Uterus (tissue), 2 donors: ENCODE results near the gene KATNBL1.

ENCODE experiments used
- POLR2A ChIP-seq, 2 donors: fragments of 450-650 bp; IDR thresholded peaks; one replicate each; pipeline ENCODE4 v1.6.1; 2016; ENCODE audit warnings: antibody characterized with exemption in 2 of 2, mild to moderate bottlenecking in 1 of 2, moderate library complexity in 1 of 2
- TF ChIP-seq, protein P1 (sequence below), 4 experiments: fragments of 200-600 bp in 2 of 4; fragments of 450-650 bp in 2 of 4; sonication (generic) in 2 of 4; IDR thresholded peaks; one replicate each; pipeline ENCODE4 v1.5.1; 2016 to 2019; ENCODE audit warnings: antibody characterized with exemption in 4 of 4, mild to moderate bottlenecking in 2 of 4, moderate library complexity in 1 of 4

- TF ChIP-seq, protein P1, sequence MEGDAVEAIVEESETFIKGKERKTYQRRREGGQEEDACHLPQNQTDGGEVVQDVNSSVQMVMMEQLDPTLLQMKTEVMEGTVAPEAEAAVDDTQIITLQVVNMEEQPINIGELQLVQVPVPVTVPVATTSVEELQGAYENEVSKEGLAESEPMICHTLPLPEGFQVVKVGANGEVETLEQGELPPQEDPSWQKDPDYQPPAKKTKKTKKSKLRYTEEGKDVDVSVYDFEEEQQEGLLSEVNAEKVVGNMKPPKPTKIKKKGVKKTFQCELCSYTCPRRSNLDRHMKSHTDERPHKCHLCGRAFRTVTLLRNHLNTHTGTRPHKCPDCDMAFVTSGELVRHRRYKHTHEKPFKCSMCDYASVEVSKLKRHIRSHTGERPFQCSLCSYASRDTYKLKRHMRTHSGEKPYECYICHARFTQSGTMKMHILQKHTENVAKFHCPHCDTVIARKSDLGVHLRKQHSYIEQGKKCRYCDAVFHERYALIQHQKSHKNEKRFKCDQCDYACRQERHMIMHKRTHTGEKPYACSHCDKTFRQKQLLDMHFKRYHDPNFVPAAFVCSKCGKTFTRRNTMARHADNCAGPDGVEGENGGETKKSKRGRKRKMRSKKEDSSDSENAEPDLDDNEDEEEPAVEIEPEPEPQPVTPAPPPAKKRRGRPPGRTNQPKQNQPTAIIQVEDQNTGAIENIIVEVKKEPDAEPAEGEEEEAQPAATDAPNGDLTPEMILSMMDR (IDR thresholded peaks at IDR 0.05): no peak
- no peak for TF ChIP-seq POLR2A (IDR thresholded peaks at IDR 0.05)
Observed at GRCh38 chr15:34122771-34123183, 87.1 kb downstream of the KATNBL1 start.
